Hepatocyte (in vitro differentiated cells): ENCODE results near the gene TPPP2. TPM values are rescaled to one million over a fixed set of nuclear protein-coding genes. Genes with fewer than 3 reads are reported as not detected.
A peak's percentile ranks its signal among the peaks of the same experiment; 100 is the strongest.

Source experiments
- DNase-seq: peaks from one replicate; pipeline ENCODE4 v3.0.0-alpha.2; 2016; ENCODE audit warnings: low spot score
- H2AFZ ChIP-seq: fragments of 200-600 bp; sonication (generic); 2 replicates; pipeline ENCODE4 v1.6.0; 2016; ENCODE audit warnings: antibody characterized with exemption, mild to moderate bottlenecking
- H3K27ac ChIP-seq: fragments of 200-600 bp; sonication (generic); 2 replicates; pipeline ENCODE4 v1.5.1; 2016; ENCODE audit warnings: mild to moderate bottlenecking
- H3K27me3 ChIP-seq: fragments of 200-600 bp; sonication (generic); 2 replicates; pipeline ENCODE4 v1.6.1; 2016
- H3K36me3 ChIP-seq: fragments of 200-600 bp; sonication (generic); replicated peaks from 2 replicates; pipeline ENCODE4 v1.5.1; 2016; ENCODE audit warnings: low read depth; ENCODE audit not compliant: insufficient read depth
- H3K4me1 ChIP-seq: fragments of 200-600 bp; sonication (generic); 2 replicates; pipeline ENCODE4 v1.5.1; 2016; ENCODE audit warnings: mild to moderate bottlenecking, moderate library complexity; ENCODE audit not compliant: insufficient read depth
- H3K4me2 ChIP-seq: fragments of 200-600 bp; sonication (generic); 2 replicates; pipeline ENCODE4 v1.6.0; 2016
- H3K4me3 ChIP-seq: fragments of 200-600 bp; sonication (generic); 2 replicates; pipeline ENCODE4 v1.5.1; 2016; ENCODE audit warnings: mild to moderate bottlenecking
- H3K79me2 ChIP-seq: fragments of 200-600 bp; sonication (generic); 2 replicates; pipeline ENCODE4 v1.6.0; 2017; ENCODE audit warnings: mild to moderate bottlenecking
- H3K9me2 ChIP-seq: fragments of 200-600 bp; sonication (generic); replicated peaks from 2 replicates; pipeline ENCODE4 v1.6.0; 2017; ENCODE audit warnings: mild to moderate bottlenecking; ENCODE audit not compliant: insufficient read depth
- H3K9me3 ChIP-seq: fragments of 200-600 bp; sonication (generic); 2 replicates; pipeline ENCODE4 v1.5.1; 2016; ENCODE audit warnings: low read depth, mild to moderate bottlenecking
- H4K20me1 ChIP-seq: fragments of 200-600 bp; sonication (generic); 2 replicates; pipeline ENCODE4 v1.6.0; 2016; ENCODE audit warnings: mild to moderate bottlenecking; ENCODE audit not compliant: insufficient read depth, poor library complexity, severe bottlenecking
- CTCF ChIP-seq: fragments of 200-600 bp; sonication (generic); IDR thresholded peaks from 2 replicates; pipeline ENCODE4 v1.5.1; 2016; ENCODE audit warnings: antibody characterized with exemption, mild to moderate bottlenecking; ENCODE audit not compliant: poor library complexity
- EZH2 ChIP-seq: fragments of 200-600 bp; sonication (generic); IDR thresholded peaks from 2 replicates; pipeline ENCODE4 v1.6.1; 2016; ENCODE audit warnings: antibody characterized with exemption, mild to moderate bottlenecking, borderline replicate concordance
- EZH2phosphoT487 ChIP-seq: fragments of 200-600 bp; sonication (generic); IDR thresholded peaks from one replicate; pipeline ENCODE4 v1.6.1; 2018; ENCODE audit warnings: antibody characterized with exemption, mild to moderate bottlenecking, low read depth, moderate library complexity; ENCODE audit not compliant: unreplicated experiment, severe bottlenecking
- WGBS: methylation state at CpG from one replicate; pipeline ENCODE4 v1.1.6; 2016; ENCODE audit warnings: low lambda C conversion rate; ENCODE audit errors: missing lambda C conversion rate; 5-methylcytosine and 5-hydroxymethylcytosine counted together
- polyA plus RNA-seq: library from polyadenylated mRNA; unstranded; fragments of >200 nt; fragmentation: Nextera tagmentation; extraction: Ambion mirVana; gene quantifications from 2 replicates; pipeline ENCODE4 v1.2.1, GENCODE V29; 2016
- total RNA-seq: library from RNA; depleted of rRNA; stranded (reverse); fragments of >200 nt; gene quantifications from 2 replicates; pipeline ENCODE4 v1.2.3, GENCODE V29; 2014

TPPP2 gene
- total and polyA plus RNA-seq, 2 experiments from 2014 or later, result not detected

GRCh38 chr14:21042918-21043317 lies 12.9 kb downstream of the TPPP2 start:
- 88% methylated on average over 8 of the region's 8 CpGs for WGBS
- DNase-seq, result no peak
- no peaks in the 10 kb centered on the region for H3K36me3 ChIP-seq
- H3K79me2 ChIP-seq, result no peaks in the 10 kb centered on the region
- H3K4me1 ChIP-seq, result peaks cover 19% of the 10 kb centered on the region
- no peaks in the 10 kb centered on the region for H3K9me3 ChIP-seq
- no peak overlapping the region for H3K4me2 ChIP-seq
- no peaks in the 10 kb centered on the region for H3K27me3 ChIP-seq
- no peaks in the 10 kb centered on the region for H4K20me1 ChIP-seq
- H3K27ac ChIP-seq, result no peak overlapping the region
- H3K9me2 ChIP-seq, result no peaks in the 10 kb centered on the region
- H2AFZ ChIP-seq, result no peak overlapping the region
- H3K4me3 ChIP-seq, result no peak overlapping the region
- TF ChIP-seq EZH2 (no peak), CTCF (no peak), EZH2phosphoT487 (no peak)

- Histone ChIP-seq H4K20me1 (no peaks in the 10 kb centered on the region), H3K36me3 (no peaks in the 10 kb centered on the region), H3K4me2 (no peak overlapping the region), H3K9me3 (no peaks in the 10 kb centered on the region), H2AFZ (no peak overlapping the region), H3K4me1 (peaks cover 14% of the 10 kb centered on the region), H3K79me2 (no peaks in the 10 kb centered on the region), H3K4me3 (no peak overlapping the region), H3K27ac (peak overlapping the region; percentile 10), H3K9me2 (no peaks in the 10 kb centered on the region), H3K27me3 (no peaks in the 10 kb centered on the region)
- no peak for TF ChIP-seq EZH2phosphoT487
- no peak for TF ChIP-seq EZH2
- no peak for TF ChIP-seq CTCF
- no peak for DNase-seq
- WGBS, result 79% methylated on average over 2 of the region's 2 CpGs
Measured at GRCh38 chr14:21043387-21043973, 13.5 kb downstream of the TPPP2 start.

GRCh38 chr14:21043974-21044618 lies 14.1 kb downstream of the TPPP2 start:
- no peak for TF ChIP-seq EZH2phosphoT487
- TF ChIP-seq EZH2, result no peak
- Histone ChIP-seq H4K20me1 (no peaks in the 10 kb centered on the region), H3K27me3 (no peaks in the 10 kb centered on the region), H3K27ac (peak overlapping the region; percentile 10), H2AFZ (no peak overlapping the region), H3K9me3 (no peaks in the 10 kb centered on the region), H3K36me3 (no peaks in the 10 kb centered on the region), H3K4me3 (no peak overlapping the region), H3K9me2 (no peaks in the 10 kb centered on the region), H3K4me2 (no peak overlapping the region), H3K4me1 (peaks cover 9% of the 10 kb centered on the region), H3K79me2 (no peaks in the 10 kb centered on the region)
- 60% methylated on average over 6 of the region's 6 CpGs for WGBS
- no peak for DNase-seq

- Histone ChIP-seq H3K36me3 (no peaks in the 10 kb centered on the region), H3K27me3 (no peaks in the 10 kb centered on the region), H4K20me1 (no peaks in the 10 kb centered on the region), H3K79me2 (no peaks in the 10 kb centered on the region), H2AFZ (no peak overlapping the region), H3K9me2 (no peaks in the 10 kb centered on the region), H3K4me1 (no peaks in the 10 kb centered on the region), H3K9me3 (no peaks in the 10 kb centered on the region), H3K4me3 (no peak overlapping the region), H3K27ac (no peak overlapping the region), H3K4me2 (no peak overlapping the region)
- TF ChIP-seq CTCF, result no peak
- WGBS, result 83% methylated on average over 2 of the region's 2 CpGs
- no peak for DNase-seq
Measured at GRCh38 chr14:21047378-21047781, 17.4 kb downstream of the TPPP2 start.
